SK-N-MC (cell line): ENCODE results near the gene PLXNA4.

Experiments used
- EZH2 ChIP-seq: fragments of 200-600 bp; sonication (generic); IDR thresholded peaks from one replicate; pipeline ENCODE4 v1.6.1; 2017; ENCODE audit warnings: antibody characterized with exemption
- POLR2AphosphoS5 ChIP-seq: IDR thresholded peaks from 2 replicates; pipeline ENCODE4 v1.6.1; 2012; ENCODE audit warnings: mild to moderate bottlenecking, low read depth, low read length, borderline replicate concordance

GRCh38 chr7:132373041-132373440, 203.2 kb downstream of the PLXNA4 start:
- TF ChIP-seq POLR2AphosphoS5 (no peak), EZH2 (no peak)
